HG03558 (cell line): Measurements from ENCODE around the gene MPEG1.

ENCODE experiments used
- ATAC-seq: cut with Tn5 transposase; IDR thresholded peaks from one replicate; pipeline ENCODE4 v1.9.1; 2021; ENCODE audit warnings: moderate number of reproducible peaks; ENCODE audit not compliant: unreplicated experiment; ENCODE audit errors: extremely low read depth

The MPEG1 gene

GRCh38 chr11:59212744-59213631, at the start of gene MPEG1:
TSS of gene MPEG1 (minus strand) at chr11:59212927. CDS start at chr11:59212865, 62 bp downstream.
- ATAC-seq, result no peak

GRCh38 chr11:59262177-59262818, 49.6 kb upstream of the MPEG1 start:
- ATAC-seq, result no peak

GRCh38 chr11:59261150-59261549, 48.4 kb upstream of the MPEG1 start:
- no peak for ATAC-seq

- no peak for ATAC-seq
Measured at GRCh38 chr11:59259867-59260475, 47.2 kb upstream of the MPEG1 start.

GRCh38 chr11:59259047-59259446, 46.3 kb upstream of the MPEG1 start:
- no peak for ATAC-seq

- no peak for ATAC-seq
Measured at GRCh38 chr11:59255281-59255680, 42.6 kb upstream of the MPEG1 start.

- ATAC-seq, result no peak
Measured at GRCh38 chr11:59254286-59254685, 41.6 kb upstream of the MPEG1 start.

- ATAC-seq, result no peak
Measured at GRCh38 chr11:59253001-59253400, 40.3 kb upstream of the MPEG1 start.

GRCh38 chr11:59249535-59249934, 36.8 kb upstream of the MPEG1 start:
- no peak for ATAC-seq

- no peak for ATAC-seq
Measured at GRCh38 chr11:59247531-59248227, 35.0 kb upstream of the MPEG1 start.

GRCh38 chr11:59243633-59244032, 30.9 kb upstream of the MPEG1 start:
- ATAC-seq, result no peak

- no peak for ATAC-seq
Measured at GRCh38 chr11:59240322-59240721, 27.6 kb upstream of the MPEG1 start.

GRCh38 chr11:59226396-59226795, 13.7 kb upstream of the MPEG1 start:
- no peak for ATAC-seq

- ATAC-seq, result peak; percentile 36
Measured at GRCh38 chr11:59225017-59225416, 12.3 kb upstream of the MPEG1 start.

- ATAC-seq, result peak; percentile 20
Measured at GRCh38 chr11:59224351-59224928, 11.7 kb upstream of the MPEG1 start.

- no peak for ATAC-seq
Measured at GRCh38 chr11:59223611-59224010, 10.9 kb upstream of the MPEG1 start.

GRCh38 chr11:59223177-59223576, 10.4 kb upstream of the MPEG1 start:
- no peak for ATAC-seq

GRCh38 chr11:59222464-59223060, 9.8 kb upstream of the MPEG1 start:
- ATAC-seq, result no peak

GRCh38 chr11:59221441-59221840, 8.7 kb upstream of the MPEG1 start:
- ATAC-seq, result no peak

- no peak for ATAC-seq
Measured at GRCh38 chr11:59219836-59220235, 7.1 kb upstream of the MPEG1 start.
